ENCODE measurements around the gene YPEL1. TPM values are rescaled to one million over a fixed set of nuclear protein-coding genes. Genes with fewer than 3 reads are reported as not detected.

YPEL1 gene
- total and polyA plus RNA-seq, 10 of the 15 experiments (the other 5 are each of a cell fraction or from before 2014, with no cell fraction given), result 0.13 to 5.0 (median 1.6) TPM

GRCh38 chr22:21755851-21756284, 20.3 kb upstream of the YPEL1 start (continued):
- 0 out of 2 replicates have a peak, but pooled peaks have one; percentile 23 for TF ChIP-seq NFIC (IDR thresholded peaks at IDR 0.05; ENCODE audit: low read depth, low read length)
- peak; percentile 72 for TF ChIP-seq SKIL (IDR thresholded peaks at IDR 0.05; ENCODE audit: low read depth, poor library complexity, severe bottlenecking)
- TF ChIP-seq MTA2 (IDR thresholded peaks at IDR 0.05; ENCODE audit: low read depth), result peak; percentile 69
- TF ChIP-seq ELK1 (IDR thresholded peaks at IDR 0.05; ENCODE audit: low read depth, low read length), result no peak
- TF ChIP-seq NBN (IDR thresholded peaks at IDR 0.05), result 0 out of 2 replicates have a peak, but pooled peaks have one; percentile 34
- TF ChIP-seq IRF4 (IDR thresholded peaks at IDR 0.05; ENCODE audit: low read depth, low read length), result peak; percentile 61
- peak; percentile 68 for TF ChIP-seq RUNX3 (IDR thresholded peaks at IDR 0.05; ENCODE audit: low read length)
- peak; percentile 18; the same call in 1 of the 3 replicates for TF ChIP-seq POU2F2 (IDR thresholded peaks at IDR 0.05; ENCODE audit: borderline replicate concordance, low read depth, low read length)
- TF ChIP-seq IKZF2 (IDR thresholded peaks at IDR 0.05), result peak; percentile 65 to 69; a peak in 2 of 4 replicates
- TF ChIP-seq BCL3 (IDR thresholded peaks at IDR 0.05; ENCODE audit: borderline replicate concordance, insufficient read depth, low read depth, low read length, poor library complexity, severe bottlenecking), result peak; percentile 79
- TF ChIP-seq HDGF (IDR thresholded peaks at IDR 0.05), result no peak
- TF ChIP-seq ZNF217 (IDR thresholded peaks at IDR 0.05), result no peak

Data from GM12878 (cell line).